AG09319 (cell line): Measurements from ENCODE around the gene ARHGAP15.

Experiments used
- DNase-seq: peaks from one replicate; pipeline ENCODE4 v3.0.0-alpha.2; 2010; ENCODE audit warnings: low read depth; ENCODE audit errors: extremely low read depth
- TF ChIP-seq, protein P1 (sequence below): IDR thresholded peaks from 2 replicates; pipeline ENCODE4 v1.5.1; 2011; ENCODE audit warnings: low read depth, mild to moderate bottlenecking, inconsistent platforms, low read length, moderate library complexity

The ARHGAP15 gene

DNA sequence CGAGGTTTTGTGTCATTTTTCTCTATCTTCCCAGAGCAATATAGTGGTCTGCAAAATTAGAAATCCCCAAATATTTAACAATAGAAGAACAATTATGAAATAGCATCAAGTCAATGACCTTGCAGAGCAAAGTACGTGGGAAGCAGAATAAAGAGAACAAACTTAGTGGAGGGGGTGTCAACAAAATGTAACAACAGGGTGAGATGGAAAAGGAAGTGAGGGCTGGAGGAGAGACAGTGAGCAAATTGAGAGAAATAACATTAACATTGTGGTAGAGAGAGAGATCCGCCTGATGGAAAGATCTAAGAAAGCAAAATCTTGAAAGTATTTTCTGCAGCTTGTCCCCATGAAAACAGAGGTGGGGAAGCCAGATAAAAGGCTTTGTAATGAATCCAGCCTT, 23.4 kb downstream of the ARHGAP15 start:
- TF ChIP-seq, protein P1, sequence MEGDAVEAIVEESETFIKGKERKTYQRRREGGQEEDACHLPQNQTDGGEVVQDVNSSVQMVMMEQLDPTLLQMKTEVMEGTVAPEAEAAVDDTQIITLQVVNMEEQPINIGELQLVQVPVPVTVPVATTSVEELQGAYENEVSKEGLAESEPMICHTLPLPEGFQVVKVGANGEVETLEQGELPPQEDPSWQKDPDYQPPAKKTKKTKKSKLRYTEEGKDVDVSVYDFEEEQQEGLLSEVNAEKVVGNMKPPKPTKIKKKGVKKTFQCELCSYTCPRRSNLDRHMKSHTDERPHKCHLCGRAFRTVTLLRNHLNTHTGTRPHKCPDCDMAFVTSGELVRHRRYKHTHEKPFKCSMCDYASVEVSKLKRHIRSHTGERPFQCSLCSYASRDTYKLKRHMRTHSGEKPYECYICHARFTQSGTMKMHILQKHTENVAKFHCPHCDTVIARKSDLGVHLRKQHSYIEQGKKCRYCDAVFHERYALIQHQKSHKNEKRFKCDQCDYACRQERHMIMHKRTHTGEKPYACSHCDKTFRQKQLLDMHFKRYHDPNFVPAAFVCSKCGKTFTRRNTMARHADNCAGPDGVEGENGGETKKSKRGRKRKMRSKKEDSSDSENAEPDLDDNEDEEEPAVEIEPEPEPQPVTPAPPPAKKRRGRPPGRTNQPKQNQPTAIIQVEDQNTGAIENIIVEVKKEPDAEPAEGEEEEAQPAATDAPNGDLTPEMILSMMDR, result no peak
- DNase-seq, result no peak

DNA sequence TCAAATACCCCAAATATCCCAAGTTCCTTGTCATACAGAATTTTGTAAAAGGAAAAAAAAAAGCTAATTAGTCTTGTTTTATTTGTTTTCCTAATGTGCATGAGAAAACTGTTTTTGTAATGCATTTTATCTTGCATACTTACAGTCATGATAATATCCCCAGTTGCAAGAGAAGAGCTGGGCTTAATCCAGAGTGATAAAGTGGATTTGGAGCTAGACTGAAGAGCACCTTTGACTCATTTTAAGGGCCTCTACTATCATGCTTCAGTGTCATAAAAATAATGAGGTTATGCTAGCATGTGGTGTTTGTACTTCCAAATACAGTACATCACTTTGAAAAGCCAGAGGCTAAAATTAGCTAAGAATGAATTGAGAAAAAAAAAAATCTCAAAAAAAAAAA, 26.4 kb downstream of the ARHGAP15 start:
- TF ChIP-seq, protein P1, result no peak
- DNase-seq, result no peak

DNA sequence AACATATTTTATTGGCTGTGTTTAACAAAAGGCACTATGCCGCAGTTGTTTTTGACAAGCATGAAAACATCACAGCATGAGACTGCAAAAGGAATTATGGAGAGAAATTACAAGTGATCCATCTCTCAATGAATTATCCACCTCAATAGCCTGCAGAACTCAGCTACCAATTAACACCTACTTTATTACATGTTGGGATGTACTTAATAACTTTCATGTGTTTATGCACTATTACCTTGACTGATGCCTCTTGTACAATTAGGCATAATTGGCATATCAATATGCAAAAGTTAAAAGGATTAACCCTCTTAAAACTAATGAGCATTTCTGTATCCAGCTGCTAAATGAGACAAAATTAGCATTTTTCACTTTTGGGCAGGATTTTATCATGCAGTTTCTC, 27.8 kb downstream of the ARHGAP15 start:
- no peak for DNase-seq
- TF ChIP-seq, protein P1, result no peak

DNA sequence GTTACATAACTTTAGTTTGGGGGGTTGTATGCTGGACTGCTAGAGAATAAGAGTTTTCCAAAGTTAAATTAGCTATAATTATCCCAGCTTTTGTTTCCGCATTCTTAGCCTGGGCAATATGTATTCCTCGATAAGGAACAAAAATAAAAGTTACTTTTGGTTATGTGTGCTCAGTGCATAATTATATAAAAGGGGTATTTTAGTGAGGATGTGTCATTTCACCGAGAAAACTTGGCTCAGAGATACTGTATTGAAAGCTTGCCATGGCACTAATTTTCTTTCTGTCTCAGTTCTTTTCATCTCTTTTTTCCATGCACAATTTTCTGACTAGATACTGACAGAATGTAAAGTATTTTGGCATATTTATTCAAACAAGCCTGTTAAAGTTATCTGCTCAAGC, 28.2 kb downstream of the ARHGAP15 start:
- DNase-seq, result no peak
- TF ChIP-seq, protein P1, result no peak

DNA sequence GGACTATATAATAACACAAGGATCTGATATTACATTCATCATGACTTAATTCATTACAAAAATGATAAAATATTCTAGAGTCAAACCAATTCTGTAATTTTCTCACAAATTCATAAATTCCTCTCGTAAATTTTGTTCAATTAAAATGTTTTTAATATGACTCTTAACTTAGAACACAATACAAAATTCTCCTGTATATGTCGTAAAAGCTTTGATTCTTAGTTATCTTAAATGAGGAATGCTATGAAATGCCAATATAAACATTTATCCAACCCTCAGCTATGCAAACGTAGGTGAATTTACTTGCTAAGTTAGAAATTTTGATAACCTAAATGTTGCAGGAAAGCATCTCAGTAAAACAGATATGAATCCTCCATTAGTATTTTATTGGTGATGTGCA, 28.9 kb downstream of the ARHGAP15 start:
- TF ChIP-seq, protein P1, result no peak
- no peak for DNase-seq

DNA sequence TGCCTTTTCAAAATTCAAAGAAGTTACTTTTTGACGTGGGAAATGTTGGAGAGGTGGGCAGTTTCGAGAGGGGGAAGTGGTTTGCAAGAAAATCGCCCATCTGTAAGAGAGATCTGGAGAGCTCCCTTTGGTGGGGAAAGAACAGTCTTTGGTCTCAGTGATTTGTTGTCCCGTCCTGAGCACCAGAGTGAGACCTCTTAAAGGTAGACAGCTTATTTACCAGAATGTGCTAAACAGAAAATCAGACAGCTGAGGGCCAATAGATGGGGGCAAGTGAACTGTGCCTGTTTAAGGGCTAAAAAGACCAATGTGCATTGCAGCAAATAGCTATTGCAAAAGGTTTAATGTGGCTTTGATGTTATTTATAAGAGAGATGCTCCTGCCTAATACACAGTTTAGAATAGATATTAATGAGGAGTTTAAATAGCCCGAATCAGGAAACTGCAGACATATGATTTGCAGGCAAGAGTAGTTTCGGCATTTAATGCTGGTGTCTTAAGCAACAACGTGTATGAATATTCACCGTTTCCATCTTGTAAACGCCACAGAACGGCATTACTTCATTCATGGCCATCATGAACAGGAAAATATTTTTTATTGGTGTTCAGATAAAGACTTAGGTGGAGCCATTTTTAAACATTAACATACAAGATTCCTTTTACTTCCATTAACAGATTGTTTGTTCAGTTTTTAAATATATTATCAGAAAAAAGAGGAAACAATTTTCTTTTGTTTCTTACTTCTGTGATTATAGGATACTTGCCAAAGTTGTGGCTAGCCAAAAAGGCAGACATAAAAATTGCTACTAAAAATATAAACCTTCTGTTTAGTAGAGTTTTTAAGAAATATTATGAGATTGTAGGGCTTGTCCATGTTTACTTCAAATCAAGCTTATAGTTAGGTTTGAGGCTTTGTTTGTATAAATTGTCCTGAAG, 29.6 kb downstream of the ARHGAP15 start:
- TF ChIP-seq, protein P1, result no peak
- no peak for DNase-seq

DNA sequence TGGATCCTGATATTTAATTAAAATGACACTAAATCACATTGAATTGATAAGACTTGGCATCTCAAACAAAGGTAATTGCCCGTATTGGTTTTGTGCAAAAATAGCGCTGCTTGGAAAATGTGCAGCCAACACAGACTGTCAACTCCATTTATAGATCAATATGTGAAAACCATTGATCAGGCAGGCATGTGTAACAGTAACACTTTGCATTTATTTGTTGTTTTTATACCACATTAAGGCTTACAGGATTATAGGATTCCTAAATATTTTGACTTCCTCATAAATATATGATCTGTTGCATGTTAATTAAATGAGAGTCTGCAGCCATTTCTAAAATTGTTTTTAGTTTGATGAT, 30.2 kb downstream of the ARHGAP15 start:
- TF ChIP-seq, protein P1, result no peak
- DNase-seq, result no peak
